Measurements from ENCODE around the gene ENAM.
"Not testable (repeated sequence)": the region's sequence is repeated elsewhere in the genome, so short reads cannot be mapped to it uniquely, and the experiment has no call there.

ENAM gene

GRCh38 chr4:70627620-70628019 is 924 bp upstream of the ENAM start:
- no peak for DNase-seq

- DNase-seq = no peak
Observed at GRCh38 chr4:70629469-70630090, 1.0 kb downstream of the ENAM start.

DNA sequence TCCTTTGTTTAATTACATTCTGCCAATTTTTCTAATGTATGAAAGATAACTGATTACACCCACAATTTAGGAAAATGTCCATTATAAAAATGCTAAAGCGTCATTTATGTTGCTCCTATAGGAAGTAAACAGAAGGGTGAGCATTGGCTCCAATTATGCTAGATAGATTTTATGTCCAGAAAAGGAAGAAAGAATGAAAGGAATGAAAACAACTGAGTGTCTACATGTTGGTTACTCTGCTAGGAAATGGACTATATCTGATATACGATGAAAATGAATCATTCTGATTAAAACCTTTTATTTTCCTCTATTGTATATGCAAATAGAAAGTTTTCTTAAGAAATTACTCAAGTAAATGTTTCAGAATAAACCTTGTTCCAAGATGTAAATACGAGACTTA is 1.6 kb downstream of the ENAM start:
- DNase-seq = no peak

DNA sequence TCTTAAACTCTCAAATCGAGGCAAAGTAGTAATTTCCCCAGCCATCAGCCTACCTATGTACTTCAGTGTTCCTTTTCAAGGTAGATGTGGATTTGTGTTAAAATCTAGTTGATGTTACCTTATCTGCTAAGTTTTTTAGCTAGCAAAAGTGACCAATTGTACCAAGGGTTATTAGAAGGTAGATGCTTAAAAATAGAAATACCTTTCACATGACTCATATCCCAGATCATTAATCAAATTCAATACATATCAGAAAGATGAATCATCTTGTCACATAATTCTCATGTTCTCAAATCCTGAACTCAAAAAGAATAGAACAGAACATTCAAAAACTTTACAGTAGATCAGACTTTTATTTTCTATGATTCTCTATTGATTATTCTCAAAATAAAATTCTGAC is 3.5 kb downstream of the ENAM start:
- no peak for DNase-seq

GRCh38 chr4:70634482-70634881 is 5.9 kb downstream of the ENAM start:
- DNase-seq = no peak

DNA sequence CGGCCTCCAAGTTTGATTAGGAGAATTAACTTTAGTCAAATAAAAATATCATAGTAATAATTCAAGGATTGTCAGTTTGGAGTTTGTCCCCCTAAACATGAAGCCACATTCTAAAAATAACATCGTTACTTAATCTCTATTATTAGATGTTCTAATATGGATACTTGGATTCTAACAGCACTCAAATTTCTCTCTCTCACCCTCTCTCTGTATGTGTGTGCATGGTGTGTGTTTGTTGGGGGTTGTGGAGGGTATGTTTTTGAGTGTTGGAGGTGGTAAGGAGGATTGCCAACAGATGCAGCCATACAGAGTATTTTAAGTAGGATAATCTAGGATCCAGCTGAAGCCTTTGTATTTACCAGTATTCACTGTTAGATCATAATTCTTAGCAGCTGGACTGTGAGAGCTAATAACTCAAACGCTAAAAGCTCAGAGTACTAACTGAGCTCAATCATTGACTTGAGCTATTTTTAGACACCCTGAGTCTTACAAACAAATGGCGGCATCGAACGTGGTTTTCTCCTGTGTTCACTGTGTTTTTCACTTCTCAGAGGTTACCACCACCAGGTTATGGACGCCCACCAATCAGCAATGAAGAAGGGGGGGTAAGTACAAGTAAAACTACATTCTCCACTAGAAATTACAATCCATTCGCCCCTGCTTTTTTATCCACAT is 8.8 kb downstream of the ENAM start:
- no peak for DNase-seq

GRCh38 chr4:70640192-70640591 is 11.6 kb downstream of the ENAM start:
- DNase-seq = no peak

DNA sequence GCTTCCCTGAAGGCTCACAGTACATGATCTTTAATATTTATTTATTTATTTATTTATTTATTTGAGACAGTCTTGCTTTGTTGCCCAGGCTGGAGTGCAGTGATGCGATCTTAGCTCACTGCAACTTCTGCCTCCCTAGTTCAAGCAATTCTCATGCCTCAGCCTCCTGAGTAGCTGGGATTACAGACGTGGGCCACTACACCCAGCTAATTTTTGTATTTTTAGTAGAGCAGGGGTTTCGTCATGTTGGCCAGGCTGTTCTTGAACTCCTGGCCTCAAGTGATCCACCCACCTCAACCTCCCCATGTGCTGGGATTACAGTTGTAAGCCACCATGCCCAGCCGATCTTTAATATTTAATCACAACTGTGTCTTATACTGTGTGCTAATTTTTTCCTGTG is 22.2 kb downstream of the ENAM start:
- DNase-seq = not testable (repeated sequence)

GRCh38 chr4:70651864-70652506 is 23.4 kb downstream of the ENAM start:
- no peak for DNase-seq

GRCh38 chr4:70654605-70655011 is 26.1 kb downstream of the ENAM start:
- no peak for DNase-seq

DNA sequence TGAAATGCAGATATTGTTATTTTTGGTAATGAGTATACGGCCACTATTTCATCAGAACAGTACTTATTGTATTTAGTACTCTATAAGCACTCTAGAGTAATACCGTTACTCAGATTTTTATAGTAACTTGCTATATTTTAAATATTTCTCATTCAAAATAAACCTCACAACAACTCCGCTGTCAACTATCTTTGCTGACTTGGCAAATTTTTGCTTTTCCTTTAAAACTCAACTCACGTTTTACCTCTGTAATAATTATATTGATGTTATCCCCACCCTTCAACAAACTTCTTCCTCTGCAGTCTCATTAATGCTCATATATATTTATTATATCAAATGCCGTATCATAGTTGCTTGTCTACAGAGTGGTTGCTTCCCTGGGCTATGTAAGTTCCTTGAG is 28.8 kb downstream of the ENAM start:
- no peak for DNase-seq

DNA sequence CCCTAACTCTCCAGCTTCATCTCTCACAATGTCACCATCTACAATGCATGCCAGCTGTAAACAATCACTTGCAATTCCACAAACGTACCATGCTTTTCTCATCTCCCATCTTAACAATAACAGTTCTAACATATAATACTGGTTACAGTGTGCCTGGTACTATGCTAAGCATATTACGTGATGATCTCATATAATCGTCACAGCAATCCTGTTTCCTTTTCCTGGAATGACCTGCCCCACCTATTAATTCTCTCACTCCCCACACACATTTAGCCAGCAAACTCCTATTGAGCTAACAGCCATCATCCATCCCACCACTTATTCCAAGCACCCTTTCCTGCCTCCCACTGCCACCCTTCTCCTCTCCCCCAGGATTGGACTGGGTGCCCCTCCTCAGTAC is 29.9 kb downstream of the ENAM start:
- DNase-seq = no peak

DNA sequence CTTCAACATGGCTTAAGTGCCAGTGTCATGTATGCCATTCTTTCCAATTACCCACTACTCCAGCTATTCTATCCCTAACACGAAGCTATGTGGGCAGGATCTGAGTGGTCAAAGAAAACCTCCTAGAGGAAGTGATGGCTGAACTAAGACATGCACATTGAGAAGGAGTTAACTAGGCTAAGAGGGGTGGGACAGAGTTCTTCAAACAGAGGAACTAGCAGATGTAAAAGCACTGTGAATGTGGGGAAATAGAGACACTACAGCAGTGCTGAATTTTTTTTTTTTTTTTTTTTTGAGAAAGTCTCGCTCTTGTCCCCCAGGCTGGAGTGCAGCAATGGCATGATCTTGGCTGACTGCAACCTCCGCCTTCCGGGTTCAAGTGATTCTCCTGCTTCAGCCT is 31.6 kb downstream of the ENAM start:
- DNase-seq = no peak

DNA sequence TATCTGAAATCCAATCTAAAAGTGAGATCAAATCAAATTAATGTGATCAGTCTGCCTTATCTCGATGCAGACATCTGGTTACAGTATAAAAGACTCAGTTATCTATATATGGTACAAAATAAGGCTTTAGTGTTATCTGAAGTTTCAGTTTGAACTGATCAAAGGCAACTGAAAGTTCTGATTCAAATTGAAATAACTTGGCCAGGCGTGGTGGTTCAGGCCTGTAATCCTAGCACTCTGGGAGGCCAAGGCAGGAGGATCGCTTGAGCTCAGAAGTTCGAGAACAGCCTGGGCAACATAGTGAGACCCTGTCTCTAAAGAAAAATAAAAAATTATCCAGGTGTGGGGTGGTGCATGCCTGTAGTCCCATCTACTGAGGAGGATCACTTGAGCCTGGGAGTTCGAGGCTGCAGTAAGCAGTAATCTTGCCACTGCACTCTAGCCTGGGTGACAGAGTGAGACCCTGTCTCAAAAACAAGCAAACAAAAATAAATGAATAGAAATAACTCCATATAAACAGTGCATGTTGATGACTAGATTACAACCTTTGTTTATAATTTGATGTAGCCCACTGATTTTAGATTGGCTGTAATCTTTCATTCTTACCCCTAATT is 32.9 kb downstream of the ENAM start:
- not testable (repeated sequence) for DNase-seq

DNA sequence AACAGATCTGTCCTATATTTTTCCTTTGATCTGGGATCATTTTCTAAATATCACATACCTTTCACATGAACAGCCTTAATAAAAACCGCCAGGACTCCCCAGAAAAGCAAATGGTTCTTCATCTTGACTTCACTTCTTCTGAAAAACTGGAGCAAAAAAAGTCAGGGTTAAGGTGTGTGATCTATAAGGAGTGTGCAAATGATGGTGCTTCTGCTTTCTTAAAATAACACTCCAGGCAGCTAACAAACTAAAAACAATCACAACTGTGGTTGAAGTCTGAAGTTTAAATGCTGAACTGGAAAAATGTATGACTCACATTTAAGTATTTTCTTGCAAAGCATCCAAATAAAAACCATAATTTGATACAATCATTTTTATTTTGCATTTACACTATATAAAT is 37.8 kb downstream of the ENAM start, which contains the start of gene JCHAIN:
JCHAIN (minus strand) TSS at position 140 of the 400 bp plus-strand sequence; CDS start at position 122, 18 bp downstream.
- DNase-seq = no peak

DNA sequence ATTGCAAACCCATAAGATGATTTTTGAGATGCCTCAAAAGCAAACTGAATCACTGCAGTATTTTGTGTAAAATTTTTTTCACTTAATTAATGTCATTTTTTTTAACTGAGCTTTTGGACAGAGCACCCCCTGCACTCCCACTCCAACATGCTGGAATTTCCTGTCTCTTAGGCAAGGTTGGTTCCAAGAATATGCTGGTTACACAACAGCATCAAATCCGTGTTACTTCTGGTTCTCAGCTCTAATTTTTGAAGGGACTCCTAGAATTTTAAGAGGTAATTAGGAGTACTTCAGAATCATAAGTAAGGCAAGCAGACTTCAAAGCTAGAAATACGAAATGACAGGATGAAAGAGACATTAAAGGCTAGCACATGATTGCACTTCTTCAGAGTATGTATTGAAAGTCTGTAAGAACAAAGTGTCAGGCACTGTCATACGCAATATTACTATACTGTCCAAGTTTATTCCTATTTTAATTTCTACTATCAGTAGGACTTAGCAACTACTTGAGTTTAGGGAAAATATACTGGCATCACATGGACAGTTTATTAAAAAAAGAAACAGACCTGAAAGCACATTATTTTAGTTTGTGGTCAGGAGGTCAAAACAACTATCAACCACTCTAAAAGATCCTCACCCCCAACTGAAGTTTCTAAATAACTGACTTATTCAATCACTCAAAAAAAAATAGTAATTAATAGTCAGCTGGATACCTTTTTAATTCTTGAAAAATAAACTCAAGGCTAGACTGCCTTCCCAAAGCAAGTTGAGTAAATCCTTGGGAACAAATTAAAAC is 39.4 kb downstream of the ENAM start:
- no peak for DNase-seq

GRCh38 chr4:70670332-70671014 is 41.9 kb downstream of the ENAM start:
- no peak for DNase-seq

DNA sequence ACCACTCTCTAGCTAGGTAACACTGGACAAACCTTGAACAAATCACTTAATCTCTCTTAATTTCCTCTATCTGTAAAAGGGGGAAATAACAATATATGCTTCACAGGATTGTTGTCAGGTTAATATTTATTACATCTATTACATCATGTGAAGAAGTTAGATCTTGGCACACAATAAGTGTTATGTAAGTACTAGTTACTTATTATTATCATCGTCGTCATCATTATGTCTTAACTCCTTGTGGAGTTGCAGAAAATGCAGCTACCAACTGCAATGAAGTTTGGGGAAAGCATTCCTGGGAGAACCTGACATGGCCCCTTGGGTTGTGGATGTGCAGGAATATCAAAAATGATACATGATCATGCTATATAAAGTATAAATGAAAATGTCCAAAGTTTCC is 42.5 kb downstream of the ENAM start:
- no peak for DNase-seq

- no peak for DNase-seq
Observed at GRCh38 chr4:70674191-70674590, 45.6 kb downstream of the ENAM start.

- no peak for DNase-seq
Observed at GRCh38 chr4:70674731-70675130, 46.2 kb downstream of the ENAM start.

DNA sequence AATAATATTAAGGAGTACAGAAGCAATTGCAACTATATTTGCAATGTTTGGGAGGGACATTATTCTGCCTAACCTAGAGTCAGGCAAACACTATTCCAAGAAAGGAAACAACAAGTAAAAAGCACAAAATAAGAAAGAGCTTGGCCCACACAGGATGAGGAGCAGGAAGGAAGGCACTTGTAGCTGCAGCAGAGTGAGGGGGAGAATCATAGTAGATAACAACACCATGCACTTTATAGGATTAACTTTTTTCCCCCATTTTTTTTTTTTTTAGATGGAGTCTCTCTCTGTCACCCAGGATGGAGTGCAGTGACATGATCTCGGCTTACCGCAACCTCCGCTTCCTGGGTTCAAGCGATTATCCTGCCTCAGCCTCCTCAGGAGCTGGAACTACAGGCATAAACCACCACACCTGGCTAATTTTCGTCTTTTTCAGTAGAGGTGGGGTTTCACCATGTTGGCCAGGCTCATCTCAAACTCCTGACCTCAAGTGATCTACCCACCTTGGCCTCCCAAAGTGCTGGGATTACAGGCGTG is 48.1 kb downstream of the ENAM start:
- no peak for DNase-seq

GRCh38 chr4:70678383-70678999 is 49.9 kb downstream of the ENAM start:
- no peak for DNase-seq

All from activated CD4-positive, alpha-beta T cell treated with anti-CD3 and anti-CD28 coated beads, Interleukin-2, amount 50 U/mL, for 1 hour (primary cell).